H54 (cell line): ENCODE data around the gene IRF2.

Experiments
- DNase-seq: peaks from one replicate; pipeline ENCODE4 v3.0.0; 2011; ENCODE audit warnings: low spot score, mixed read lengths; ENCODE audit not compliant: insufficient read length
- FAIRE-seq: peaks from 3 replicates; lab custom pipeline; 2011; peaks lifted over from hg19 to GRCh38; lab: Jason Lieb, UNC
- POLR2A ChIP-seq: IDR thresholded peaks from 2 replicates; pipeline ENCODE4 v1.6.1; 2011; ENCODE audit warnings: low read depth, mild to moderate bottlenecking, low read length

The IRF2 gene

GRCh38 chr4:184485279-184485678 is 10.9 kb upstream of the IRF2 start:
- no peak for TF ChIP-seq POLR2A
- no peak for DNase-seq
- FAIRE-seq = no peak

DNA sequence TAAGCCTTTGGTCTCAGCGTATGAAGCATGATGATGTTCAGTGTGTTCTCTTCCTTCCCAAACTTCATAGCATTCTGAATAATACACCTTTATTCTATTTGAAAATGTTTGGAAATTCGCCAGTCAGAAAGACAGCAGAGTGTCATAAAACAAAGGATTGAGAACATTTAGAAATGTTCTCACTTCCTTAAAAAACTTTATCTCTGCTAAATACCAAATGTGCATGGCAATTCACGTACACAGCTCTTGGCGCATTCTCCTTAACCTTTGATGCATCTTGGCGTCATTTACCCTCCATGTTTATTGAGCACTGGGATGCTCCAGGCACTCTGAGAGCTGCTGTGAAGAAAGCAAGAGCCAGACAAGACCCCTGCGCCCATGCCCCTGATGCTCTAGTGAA is 7.2 kb upstream of the IRF2 start:
- DNase-seq (no peak), FAIRE-seq (no peak)
- TF ChIP-seq POLR2A = no peak

- no peak for TF ChIP-seq POLR2A
- FAIRE-seq = no peak
- no peak for DNase-seq
These were observed 5.2 kb upstream of the IRF2 start for GRCh38 chr4:184479516-184479950.

GRCh38 chr4:184477201-184477999 is 3.0 kb upstream of the IRF2 start:
- FAIRE-seq = no peak
- no peak for TF ChIP-seq POLR2A
- no peak for DNase-seq

DNA sequence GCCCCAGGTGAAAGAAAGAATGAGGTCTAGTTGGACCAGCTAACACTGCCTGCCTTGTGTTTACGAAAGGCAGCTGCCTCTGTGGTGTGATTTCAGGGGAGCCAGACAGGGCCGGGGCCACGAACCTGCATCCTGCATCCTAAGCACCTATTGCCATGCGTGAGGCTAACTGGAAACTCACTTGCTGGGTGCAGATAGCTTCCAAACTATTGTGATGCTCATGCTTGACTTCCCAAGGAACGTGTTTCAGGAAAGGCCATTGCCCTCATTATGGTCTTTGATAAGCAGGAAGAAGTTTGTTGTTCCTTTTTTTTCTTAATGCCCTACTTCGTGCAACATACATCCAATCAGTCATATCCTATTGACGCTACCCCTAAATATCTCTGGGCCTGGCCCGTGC is 2.3 kb upstream of the IRF2 start:
- DNase-seq (no peak), FAIRE-seq (no peak)

GRCh38 chr4:184475498-184475897 is 1.1 kb upstream of the IRF2 start:
- no peak for DNase-seq
- TF ChIP-seq POLR2A = no peak
- FAIRE-seq = no peak

More for the DNA sequence above, 2.3 kb upstream of the IRF2 start:
- TF ChIP-seq POLR2A = no peak

- peak; percentile 15 for DNase-seq
- TF ChIP-seq POLR2A = no peak
- no peak for FAIRE-seq
These were observed 729 bp upstream of the IRF2 start for GRCh38 chr4:184475096-184475461.

DNA sequence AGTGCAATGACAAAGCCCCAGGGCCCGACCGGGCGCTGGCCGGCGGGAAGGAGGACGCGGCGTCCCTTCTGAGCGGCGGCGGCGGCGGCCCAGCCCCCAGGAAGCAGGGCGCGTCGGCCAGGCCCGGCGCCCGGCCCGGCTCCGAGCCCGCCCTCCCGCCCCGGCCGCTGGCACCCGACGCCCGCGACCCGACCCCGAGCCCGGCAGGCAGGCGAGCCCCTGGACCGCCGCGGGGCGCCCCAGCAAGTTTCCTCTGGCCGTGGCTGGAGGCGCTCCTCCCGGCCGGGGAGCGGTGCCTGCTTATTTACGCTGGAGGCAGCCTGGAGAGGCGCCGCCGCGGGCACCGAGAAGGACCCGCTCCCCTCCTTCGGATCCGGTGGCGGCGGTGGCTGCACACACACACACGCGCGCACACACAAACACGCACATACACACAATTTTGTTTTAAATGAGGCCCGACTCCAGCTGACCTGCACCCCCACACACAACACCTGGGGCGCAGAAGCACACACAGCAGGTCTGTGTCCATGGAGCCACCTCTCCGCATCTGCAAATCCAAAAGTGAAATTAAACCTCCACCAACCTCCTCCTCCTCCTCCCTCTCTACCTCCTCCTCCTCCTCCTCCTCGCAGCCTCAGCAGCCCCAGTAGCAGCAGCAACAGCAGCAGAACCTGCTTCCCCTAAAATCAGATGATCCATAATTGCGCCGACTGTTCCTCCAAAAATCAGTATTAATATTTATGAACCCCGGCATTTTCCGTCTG is 669 bp downstream of the IRF2 start:
- DNase-seq = peak; percentile 15
- TF ChIP-seq POLR2A = no peak
- FAIRE-seq = no peak

DNA sequence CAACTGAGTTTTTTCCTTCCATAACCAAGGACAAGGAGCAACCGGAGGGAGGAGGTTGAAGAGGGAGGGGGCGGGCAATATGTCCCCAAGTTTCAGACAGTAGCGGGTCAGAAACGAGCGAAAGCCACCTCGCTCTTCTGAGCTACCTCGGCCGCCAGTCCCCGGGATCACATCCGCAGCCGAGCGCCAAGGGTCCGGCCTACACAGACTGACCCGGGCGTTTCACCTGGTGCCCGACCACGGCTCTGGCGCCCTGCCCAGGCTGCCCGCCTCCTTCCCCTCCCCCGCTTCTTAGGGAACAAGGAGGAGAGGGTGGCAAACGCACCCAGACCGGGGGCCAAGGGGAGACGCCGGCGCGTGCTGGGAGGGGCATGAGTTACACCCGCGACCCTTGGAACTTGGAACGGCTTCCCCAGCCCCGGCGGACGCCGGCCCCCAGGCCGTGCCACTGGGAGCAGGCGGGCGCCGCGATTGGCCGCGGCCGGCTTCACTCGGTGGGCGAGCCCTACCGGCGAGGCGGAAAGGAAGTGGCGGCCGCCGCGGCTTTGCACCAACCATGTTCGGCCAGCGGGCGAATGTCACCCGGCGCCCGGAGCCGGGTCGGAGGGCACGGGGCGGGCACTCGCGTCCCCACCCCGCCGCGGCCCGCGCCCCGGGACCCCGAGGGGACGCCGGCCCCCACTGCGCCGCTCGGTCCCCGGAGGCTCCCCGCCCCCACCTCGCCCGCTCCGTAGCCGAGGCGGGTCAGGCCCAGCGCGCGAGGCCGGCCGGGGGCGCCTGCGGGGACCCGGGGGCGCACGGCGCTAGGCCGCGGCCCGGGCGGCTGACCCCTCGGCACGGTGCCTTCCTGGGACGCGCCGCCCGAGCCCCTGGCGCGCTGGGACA is 1.5 kb downstream of the IRF2 start:
- DNase-seq (peak; percentile 42), FAIRE-seq (no peak)
- 0 out of 2 replicates have a peak, but pooled peaks have one; percentile 45 for TF ChIP-seq POLR2A

DNA sequence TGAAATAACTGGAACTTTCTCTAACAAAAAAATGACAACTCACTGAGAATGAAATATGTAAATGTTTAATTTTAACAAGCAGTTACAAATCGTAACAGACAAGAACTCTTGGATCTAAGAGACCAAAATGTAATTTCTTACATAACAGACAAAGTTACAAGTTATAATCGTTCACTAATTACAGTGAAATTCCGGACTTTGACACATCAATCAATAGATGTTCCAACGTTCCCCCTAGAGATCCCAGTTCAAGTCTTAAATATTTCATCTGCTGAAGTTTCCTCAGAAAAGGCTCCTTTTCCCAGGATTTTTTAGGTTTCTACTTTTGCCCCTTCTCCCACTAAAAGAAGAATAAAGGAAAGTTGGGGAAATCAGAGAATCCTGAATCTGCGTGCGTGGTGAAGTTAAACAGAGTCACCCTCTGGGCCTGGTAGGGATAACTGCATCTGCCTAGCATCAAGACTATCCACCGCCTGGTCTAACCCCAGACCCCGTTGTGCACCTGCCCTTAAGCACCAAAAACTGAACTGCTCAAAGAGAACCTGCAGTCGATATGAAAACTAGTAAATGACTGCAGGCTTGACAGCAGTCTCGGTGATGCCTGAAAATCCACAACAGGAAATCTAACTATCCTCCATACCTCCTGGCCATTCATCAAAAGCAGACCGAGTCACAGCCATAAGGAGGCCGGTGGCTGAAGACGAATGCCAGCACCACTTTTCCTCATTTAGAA is 2.3 kb downstream of the IRF2 start:
- FAIRE-seq = no peak
- DNase-seq = peak; percentile 23
- no peak for TF ChIP-seq POLR2A

DNA sequence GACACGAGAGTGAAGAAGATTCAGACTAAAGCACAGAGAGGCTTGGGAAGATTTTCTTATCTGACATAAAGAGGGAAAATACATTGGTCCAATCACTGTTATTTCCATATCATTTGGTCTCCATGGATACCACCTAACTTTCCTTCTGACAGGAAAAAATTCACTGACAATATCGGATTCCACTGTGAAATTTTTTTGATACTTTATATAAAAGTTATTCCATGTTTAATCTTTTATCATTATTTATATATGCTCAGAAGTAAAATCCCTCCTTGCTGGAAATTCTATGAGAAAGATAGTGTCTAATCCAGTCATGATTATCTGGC is 3.6 kb downstream of the IRF2 start:
- no peak for DNase-seq
- no peak for FAIRE-seq

GRCh38 chr4:184466634-184467033 is 7.7 kb downstream of the IRF2 start:
- FAIRE-seq (no peak), DNase-seq (no peak)
- no peak for TF ChIP-seq POLR2A

More for the DNA sequence above, 3.6 kb downstream of the IRF2 start:
- no peak for TF ChIP-seq POLR2A
